ENCODE data around the gene AZIN2. TPM values are rescaled to one million over a fixed set of nuclear protein-coding genes. Genes with fewer than 3 reads are reported as not detected.

AZIN2 gene
- 21.6 TPM for total RNA-seq

DNA sequence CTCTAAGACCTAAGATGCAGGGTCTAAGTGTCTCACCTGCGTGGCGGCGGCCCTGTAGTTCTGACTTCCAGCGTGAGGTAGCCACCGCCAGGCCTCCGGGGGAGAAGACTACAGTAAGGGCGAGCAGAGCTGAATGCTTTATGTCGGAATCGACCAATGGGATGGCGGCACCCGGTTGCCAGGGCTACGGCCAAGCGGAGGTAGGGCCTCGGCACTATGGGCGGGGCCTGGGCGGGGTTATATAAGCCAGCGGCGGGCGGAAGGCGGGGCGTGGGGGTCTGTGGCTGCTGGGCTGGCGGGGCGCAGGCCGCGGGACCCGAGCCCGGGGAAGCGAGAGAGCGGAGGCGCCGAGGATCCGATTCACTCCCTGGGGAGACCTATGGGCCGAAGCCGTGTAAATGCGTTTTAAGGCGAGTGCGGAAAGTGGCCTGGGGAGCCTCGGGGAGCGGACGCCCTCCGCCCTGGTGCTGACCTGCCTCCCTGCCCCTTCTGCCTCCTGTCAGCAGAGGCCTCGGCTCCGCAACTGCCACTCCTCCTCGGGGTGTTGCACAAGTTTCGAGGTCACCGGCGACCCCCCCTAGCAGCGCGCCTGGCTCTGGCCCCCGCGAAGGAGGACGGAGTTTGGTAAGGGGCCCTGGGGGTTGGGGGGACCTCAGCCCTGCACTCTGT lies at the start of gene AZIN2:
Gene AZIN2, plus strand, starts transcription at position 269 of the 669 bp plus-strand sequence. CDS start 1,097 bp downstream, outside the sequence.

DNA sequence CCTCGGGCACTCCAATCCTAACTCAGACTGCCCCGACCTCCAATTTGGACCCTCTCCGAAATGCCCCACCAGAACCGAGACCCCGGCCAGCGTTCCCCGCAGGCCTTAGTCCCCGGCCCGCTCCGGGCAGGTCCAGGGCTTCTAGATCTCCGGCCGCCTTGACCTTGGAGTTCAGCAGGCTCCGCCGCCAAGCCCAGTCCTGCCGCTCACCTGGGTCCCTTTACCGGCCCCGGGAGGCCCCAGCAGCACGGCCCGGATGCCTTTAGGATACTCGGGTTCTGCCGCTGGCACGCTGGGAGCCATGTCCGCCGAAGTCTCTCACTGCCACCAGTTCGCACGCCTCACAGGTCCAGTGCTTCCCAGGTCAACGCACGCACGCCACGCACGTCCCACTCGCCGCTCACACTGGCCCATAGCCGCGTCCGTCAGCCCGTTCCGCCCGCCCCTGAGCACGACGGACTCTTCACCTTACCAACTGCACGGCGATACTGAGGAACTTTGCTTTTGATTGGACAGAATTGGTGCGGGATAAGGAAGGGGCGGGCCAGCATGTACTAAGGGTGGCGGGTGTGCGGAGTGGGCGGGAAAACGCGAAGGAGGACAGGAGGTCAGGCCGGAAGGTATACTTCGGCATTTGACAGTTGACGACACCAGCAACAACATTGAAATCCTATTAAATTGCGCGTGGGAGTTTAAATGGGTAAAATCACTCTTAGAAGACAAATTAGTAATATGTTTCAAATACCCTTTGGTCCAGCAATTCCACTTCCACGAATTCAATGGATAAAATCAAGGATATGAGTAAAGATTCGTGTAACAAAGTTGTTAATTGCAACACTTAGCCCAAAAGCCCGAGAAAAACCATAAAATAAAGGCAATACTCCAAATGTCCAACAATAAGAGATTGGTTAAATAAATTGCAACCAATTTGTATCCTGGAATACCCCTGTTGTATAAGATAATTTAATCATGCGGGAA lies 44.1 kb upstream of the AZIN2 start, which contains the start of gene AK2:
Gene AK2, minus strand, starts transcription at position 358 of the 978 bp plus-strand sequence. Its CDS starts 55 bp downstream, at position 303.

Other genes starting within 250 kb of the AZIN2 start
- gene FNDC5, start 210.2 kb upstream of the AZIN2 start, total RNA-seq, result 16.9 TPM
- 29.4 TPM for gene HPCA, start 194.7 kb upstream of the AZIN2 start, total RNA-seq
- gene TMEM54, start 179.8 kb upstream of the AZIN2 start, total RNA-seq, result 2.8 TPM
- gene RNF19B, start 116.3 kb upstream of the AZIN2 start, total RNA-seq, result 40.4 TPM
- gene AK2, start 44.3 kb upstream of the AZIN2 start, total RNA-seq, result 76.4 TPM
- gene TRIM62, start 100.9 kb downstream of the AZIN2 start, total RNA-seq, result 6.3 TPM
- 23.5 TPM for gene ZNF362, start 175.3 kb downstream of the AZIN2 start, total RNA-seq
- not detected for gene A3GALT2, start 239.9 kb downstream of the AZIN2 start, total RNA-seq

All from parietal lobe (tissue), 1 donor.